Measurements from ENCODE around the gene MICOS13.

MICOS13 gene

GRCh38 chr19:5680084-5680436 lies 256 bp downstream of the MICOS13 start:
- peaks cover 7% of the 10 kb centered on the region; the same call in 1 of the 2 replicates for H3K79me2 ChIP-seq (ENCODE audit: insufficient read depth, low read length)
- no peaks in the 10 kb centered on the region for H3F3A ChIP-seq (ENCODE audit: low read depth)
- peak overlapping the region; percentile 94 for H3K9ac ChIP-seq (ENCODE audit: low read depth, low read length, poor library complexity, severe bottlenecking)
- no peaks in the 10 kb centered on the region for H3K27me3 ChIP-seq (ENCODE audit: insufficient read depth, low read length, poor library complexity, severe bottlenecking)
- H3K4me3 ChIP-seq (ENCODE audit: low read length, poor library complexity, severe bottlenecking): peak overlapping the region; percentile 100
- no peaks in the 10 kb centered on the region for H3K36me3 ChIP-seq (ENCODE audit: insufficient read depth, low read length)
- no peaks in the 10 kb centered on the region for H3K9me3 ChIP-seq (ENCODE audit: insufficient read depth, low read depth, low read length)
- no peaks in the 10 kb centered on the region for H4K20me1 ChIP-seq (ENCODE audit: insufficient read depth, low read length, poor library complexity, severe bottlenecking)
- no peaks in the 10 kb centered on the region for H3K9me2 ChIP-seq (replicated peaks; ENCODE audit: low read depth, low read length)
- TF ChIP-seq, protein P1, sequence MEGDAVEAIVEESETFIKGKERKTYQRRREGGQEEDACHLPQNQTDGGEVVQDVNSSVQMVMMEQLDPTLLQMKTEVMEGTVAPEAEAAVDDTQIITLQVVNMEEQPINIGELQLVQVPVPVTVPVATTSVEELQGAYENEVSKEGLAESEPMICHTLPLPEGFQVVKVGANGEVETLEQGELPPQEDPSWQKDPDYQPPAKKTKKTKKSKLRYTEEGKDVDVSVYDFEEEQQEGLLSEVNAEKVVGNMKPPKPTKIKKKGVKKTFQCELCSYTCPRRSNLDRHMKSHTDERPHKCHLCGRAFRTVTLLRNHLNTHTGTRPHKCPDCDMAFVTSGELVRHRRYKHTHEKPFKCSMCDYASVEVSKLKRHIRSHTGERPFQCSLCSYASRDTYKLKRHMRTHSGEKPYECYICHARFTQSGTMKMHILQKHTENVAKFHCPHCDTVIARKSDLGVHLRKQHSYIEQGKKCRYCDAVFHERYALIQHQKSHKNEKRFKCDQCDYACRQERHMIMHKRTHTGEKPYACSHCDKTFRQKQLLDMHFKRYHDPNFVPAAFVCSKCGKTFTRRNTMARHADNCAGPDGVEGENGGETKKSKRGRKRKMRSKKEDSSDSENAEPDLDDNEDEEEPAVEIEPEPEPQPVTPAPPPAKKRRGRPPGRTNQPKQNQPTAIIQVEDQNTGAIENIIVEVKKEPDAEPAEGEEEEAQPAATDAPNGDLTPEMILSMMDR (conservative IDR thresholded peaks at IDR 0.05; ENCODE audit: low read length): no peak
- no peak for TF ChIP-seq EZH2phosphoT487 (IDR thresholded peaks at IDR 0.05; ENCODE audit: borderline replicate concordance)
- no peaks in the 10 kb centered on the region for H3K4me1 ChIP-seq (ENCODE audit: insufficient read depth, low read length, poor library complexity, severe bottlenecking)
- peak overlapping the region; percentile 97 for H2AFZ ChIP-seq (ENCODE audit: low read length)
- peak overlapping the region; percentile 94 for H3K4me2 ChIP-seq (ENCODE audit: low read depth, low read length, poor library complexity, severe bottlenecking)

DNA sequence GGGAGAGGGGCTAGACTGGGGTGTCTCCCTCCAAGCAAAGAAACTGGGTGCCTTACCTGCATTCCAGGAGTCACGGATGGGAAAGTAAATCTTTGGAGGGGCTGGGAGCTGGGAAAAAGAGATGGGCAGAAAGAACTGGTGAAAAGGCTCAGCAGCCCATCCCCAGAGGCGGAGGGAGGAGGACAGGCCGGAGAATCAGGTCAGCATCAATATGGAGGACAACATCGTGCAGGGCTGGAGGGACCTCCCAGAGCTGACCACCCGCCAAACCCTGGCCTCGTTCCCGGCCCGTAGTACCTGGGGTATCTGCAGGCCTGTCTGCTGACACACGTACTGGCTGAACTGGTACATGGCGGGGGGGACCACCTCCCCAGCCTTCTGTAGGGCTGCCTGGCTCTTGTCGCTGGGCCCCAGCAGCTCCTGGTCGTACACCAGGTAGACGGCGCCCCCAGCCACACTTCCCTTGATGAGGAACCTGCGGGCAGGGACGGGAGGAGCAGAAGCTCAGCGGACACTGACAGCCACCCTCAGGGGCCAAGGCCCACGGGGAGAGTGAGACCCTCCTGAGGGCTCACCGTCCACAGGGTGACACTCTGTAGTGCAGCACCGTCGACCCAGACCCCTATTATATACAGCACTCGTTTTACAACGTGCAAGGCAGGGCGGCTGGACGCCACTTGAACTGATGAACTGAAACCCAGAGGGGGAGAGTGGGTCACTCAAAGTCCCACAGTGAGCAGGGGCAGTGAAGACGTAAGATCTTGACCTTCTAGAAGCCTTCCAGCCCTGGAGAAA lies 830 bp downstream of the MICOS13 start:
- Histone ChIP-seq H3K9me2 (replicated peaks; ENCODE audit: low read depth, low read length) (no peaks in the 10 kb centered on the region), H3K4me3 (ENCODE audit: low read length, poor library complexity, severe bottlenecking) (peak overlapping the region; percentile 100), H3K36me3 (ENCODE audit: insufficient read depth, low read length) (no peaks in the 10 kb centered on the region), H2AFZ (ENCODE audit: low read length) (peak overlapping the region; percentile 97), H3K79me2 (ENCODE audit: insufficient read depth, low read length) (peaks cover 7% of the 10 kb centered on the region; the same call in 1 of the 2 replicates), H4K20me1 (ENCODE audit: insufficient read depth, low read length, poor library complexity, severe bottlenecking) (no peaks in the 10 kb centered on the region), H3F3A (ENCODE audit: low read depth) (no peaks in the 10 kb centered on the region), H3K4me2 (ENCODE audit: low read depth, low read length, poor library complexity, severe bottlenecking) (peak overlapping the region; percentile 94), H3K9me3 (ENCODE audit: insufficient read depth, low read depth, low read length) (no peaks in the 10 kb centered on the region), H3K4me1 (ENCODE audit: insufficient read depth, low read length, poor library complexity, severe bottlenecking) (no peaks in the 10 kb centered on the region), H3K9ac (ENCODE audit: low read depth, low read length, poor library complexity, severe bottlenecking) (peak overlapping the region; percentile 94), H3K27me3 (ENCODE audit: insufficient read depth, low read length, poor library complexity, severe bottlenecking) (no peaks in the 10 kb centered on the region)
- no peak for TF ChIP-seq EZH2phosphoT487 (IDR thresholded peaks at IDR 0.05; ENCODE audit: borderline replicate concordance)
- TF ChIP-seq, protein P1 (conservative IDR thresholded peaks at IDR 0.05; ENCODE audit: low read length): no peak

DNA sequence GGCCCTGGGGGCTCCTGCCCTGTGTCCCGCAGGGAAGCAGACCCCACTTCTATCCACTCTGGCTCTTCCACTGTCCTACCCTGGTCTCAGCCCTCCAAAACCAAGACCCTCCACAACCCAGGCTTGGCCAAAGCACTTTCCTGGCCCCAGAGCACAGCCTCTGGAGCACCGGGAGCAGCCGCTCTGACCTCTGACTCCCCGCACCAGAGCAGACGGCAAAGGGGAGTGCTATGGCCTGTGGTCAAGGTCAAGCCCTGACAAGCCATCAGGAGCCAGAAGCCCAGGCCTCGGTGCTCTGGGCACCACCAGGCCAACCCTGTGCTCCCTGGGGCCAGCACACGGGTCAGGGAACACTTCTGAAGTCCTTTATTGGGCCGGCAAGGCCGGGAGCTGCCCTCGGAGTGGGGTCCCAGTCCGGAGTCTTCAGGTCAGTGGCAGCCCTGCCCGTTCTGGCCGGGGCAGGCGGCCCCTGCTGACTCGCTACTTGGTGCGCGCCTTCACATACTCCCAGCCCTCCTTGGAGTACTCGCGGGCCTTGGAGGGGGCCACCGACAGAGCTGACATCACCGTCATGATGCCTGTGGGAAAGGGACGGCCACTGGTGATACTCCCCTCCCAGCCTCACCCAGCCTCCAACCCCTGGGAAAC lies 2.1 kb downstream of the MICOS13 start:
- TF ChIP-seq EZH2phosphoT487 (IDR thresholded peaks at IDR 0.05; ENCODE audit: borderline replicate concordance): no peak
- TF ChIP-seq, protein P1 (conservative IDR thresholded peaks at IDR 0.05; ENCODE audit: low read length): no peak
- no peaks in the 10 kb centered on the region for H3K27me3 ChIP-seq (ENCODE audit: insufficient read depth, low read length, poor library complexity, severe bottlenecking)
- no peaks in the 10 kb centered on the region for H3F3A ChIP-seq (ENCODE audit: low read depth)
- H3K79me2 ChIP-seq (ENCODE audit: insufficient read depth, low read length): peaks cover 7% of the 10 kb centered on the region; the same call in 1 of the 2 replicates
- no peak overlapping the region for H3K4me2 ChIP-seq (ENCODE audit: low read depth, low read length, poor library complexity, severe bottlenecking)
- no peaks in the 10 kb centered on the region for H3K9me3 ChIP-seq (ENCODE audit: insufficient read depth, low read depth, low read length)
- no peaks in the 10 kb centered on the region for H3K4me1 ChIP-seq (ENCODE audit: insufficient read depth, low read length, poor library complexity, severe bottlenecking)
- H3K36me3 ChIP-seq (ENCODE audit: insufficient read depth, low read length): no peaks in the 10 kb centered on the region
- H4K20me1 ChIP-seq (ENCODE audit: insufficient read depth, low read length, poor library complexity, severe bottlenecking): no peaks in the 10 kb centered on the region
- no peak overlapping the region for H3K4me3 ChIP-seq (ENCODE audit: low read length, poor library complexity, severe bottlenecking)
- H3K9ac ChIP-seq (ENCODE audit: low read depth, low read length, poor library complexity, severe bottlenecking): no peak overlapping the region
- H2AFZ ChIP-seq (ENCODE audit: low read length): no peak overlapping the region
- no peaks in the 10 kb centered on the region for H3K9me2 ChIP-seq (replicated peaks; ENCODE audit: low read depth, low read length)
